CD14-positive monocyte (primary cell): ENCODE measurements around the gene MUS81. TPM values are rescaled to one million over a fixed set of nuclear protein-coding genes. Genes with fewer than 3 reads are reported as not detected.

Source experiments
- DNase-seq, 3 donors: peaks; one replicate each; pipeline ENCODE4 v3.0.0-alpha.2; 2011 to 2022
- H2AFZ ChIP-seq: 2 replicates; pipeline ENCODE4 v1.6.0; 2012; ENCODE audit warnings: mild to moderate bottlenecking, low read depth, low read length, inconsistent platforms; ENCODE audit not compliant: insufficient read depth, poor library complexity, severe bottlenecking
- H3K27ac ChIP-seq, 2 donors: 1 replicate in 1 of 2; 2 replicates in 1 of 2; pipeline ENCODE4 v1.5.1; 2012 to 2013; ENCODE audit warnings: low read length in 2 of 2, control low read depth in 1 of 2, inconsistent platforms in 1 of 2, low read depth in 1 of 2, mild to moderate bottlenecking in 1 of 2
- H3K27me3 ChIP-seq, 2 donors: one replicate each; pipeline versions ENCODE4 v1.6.0 to v1.6.1; 2011 to 2013; ENCODE audit warnings: low read length in 2 of 2; ENCODE audit not compliant: control insufficient read depth in 2 of 2, insufficient read depth in 2 of 2
- H3K36me3 ChIP-seq, 2 donors: replicated peaks in 1 of 2; 1 replicate in 1 of 2; 2 replicates in 1 of 2; pipeline versions ENCODE4 v1.5.1 to v1.6.1; 2012 to 2013; ENCODE audit warnings: low read length in 2 of 2, control low read depth in 1 of 2, inconsistent platforms in 1 of 2, mild to moderate bottlenecking in 1 of 2; ENCODE audit not compliant: insufficient read depth in 2 of 2, control insufficient read depth in 1 of 2
- H3K4me1 ChIP-seq, 2 donors: 1 replicate in 1 of 2; 2 replicates in 1 of 2; pipeline versions ENCODE4 v1.5.1 to v1.6.1; 2012 to 2013; ENCODE audit warnings: low read length in 2 of 2, control low read depth in 1 of 2, inconsistent platforms in 1 of 2, mild to moderate bottlenecking in 1 of 2, moderate library complexity in 1 of 2; ENCODE audit not compliant: insufficient read depth in 2 of 2, control insufficient read depth in 1 of 2
- H3K4me2 ChIP-seq: replicated peaks from 2 replicates; pipeline ENCODE3; 2012; ENCODE audit warnings: low read length, moderate library complexity, mild to moderate bottlenecking; ENCODE audit not compliant: poor library complexity, severe bottlenecking; ENCODE audit errors: extremely low read depth
- H3K4me3 ChIP-seq, 3 experiments: fragments of 200-600 bp in 1 of 3; sonication (generic) in 1 of 3; replicated peaks in 1 of 3; 1 replicate in 2 of 3; 2 replicates in 1 of 3; pipeline ENCODE4 v1.5.1; 2011 to 2013; ENCODE audit warnings: low read length in 3 of 3, mild to moderate bottlenecking in 3 of 3, control low read depth in 2 of 3, low read depth in 2 of 3, inconsistent platforms in 1 of 3, moderate library complexity in 1 of 3
- H3K79me2 ChIP-seq: 2 replicates; pipeline ENCODE4 v1.6.0; 2012; ENCODE audit warnings: mild to moderate bottlenecking, control low read depth, inconsistent platforms, low read length, moderate library complexity; ENCODE audit not compliant: insufficient read depth
- H3K9ac ChIP-seq: 2 replicates; pipeline ENCODE4 v1.6.0; 2017; ENCODE audit warnings: low read length, mild to moderate bottlenecking; ENCODE audit not compliant: insufficient read depth, poor library complexity, severe bottlenecking
- H3K9me3 ChIP-seq, 2 donors: replicated peaks in 1 of 2; 1 replicate in 1 of 2; 2 replicates in 1 of 2; pipeline versions ENCODE4 v1.5.1 to v1.6.1; 2012 to 2013; ENCODE audit warnings: low read length in 2 of 2, control low read depth in 1 of 2; ENCODE audit not compliant: control insufficient read depth in 1 of 2, insufficient read depth in 1 of 2
- H4K20me1 ChIP-seq: 2 replicates; pipeline ENCODE4 v1.6.0; 2012; ENCODE audit warnings: mild to moderate bottlenecking, low read length, control low read depth, moderate library complexity; ENCODE audit not compliant: insufficient read depth
- H3K27ac Mint-ChIP-seq, 7 donors: one replicate each; pipeline ENCODE4 v1.8.0; 2020; ENCODE audit warnings: mild to moderate bottlenecking in 7 of 7, mixed read lengths in 7 of 7, moderate library complexity in 6 of 7, inconsistent platforms in 2 of 7
- H3K27me3 Mint-ChIP-seq, 3 donors: one replicate each; pipeline ENCODE4 v1.8.0; 2021 to 2022; ENCODE audit warnings: low read depth in 3 of 3, mild to moderate bottlenecking in 3 of 3, mixed read lengths in 3 of 3, moderate library complexity in 3 of 3, inconsistent platforms in 1 of 3
- H3K36me3 Mint-ChIP-seq, 2 donors: one replicate each; pipeline ENCODE4 v1.8.0; 2020; ENCODE audit warnings: mixed read lengths in 2 of 2, inconsistent platforms in 1 of 2, mild to moderate bottlenecking in 1 of 2
- H3K4me1 Mint-ChIP-seq: one replicate; pipeline ENCODE4 v1.8.0; 2020; ENCODE audit warnings: mild to moderate bottlenecking, mixed read lengths
- H3K4me3 Mint-ChIP-seq, 2 donors: one replicate each; pipeline ENCODE4 v1.8.0; 2020; ENCODE audit warnings: mild to moderate bottlenecking in 2 of 2, mixed read lengths in 2 of 2, moderate library complexity in 1 of 2
- H3K9me3 Mint-ChIP-seq, 7 donors: one replicate each; pipeline ENCODE4 v1.8.0; 2020 to 2022; ENCODE audit warnings: mixed read lengths in 7 of 7, mild to moderate bottlenecking in 6 of 7, moderate library complexity in 6 of 7, inconsistent platforms in 2 of 7
- CTCF ChIP-seq: fragments of 200-600 bp; IDR thresholded peaks from one replicate; pipeline ENCODE4 v1.8.0; 2022; ENCODE audit warnings: antibody characterized with exemption, mild to moderate bottlenecking
- WGBS: methylation state at CpG from one replicate; pipeline ENCODE4 v1.1.5; 2013; ENCODE audit warnings: missing lambda C conversion rate; ENCODE audit not compliant: insufficient coverage; 5-methylcytosine and 5-hydroxymethylcytosine counted together
- intact Hi-C, 2 donors: fragments of 100-400 bp; cut with micrococcal nuclease; formaldehyde crosslinking; loops; one replicate each; pipeline versions ENCODE4 v1.15.0 to v1.15.1; 2023
- polyA plus RNA-seq, 3 donors: library from polyadenylated mRNA; depleted of rRNA in 1 of 3; unstranded in 2 of 3; stranded (reverse) in 1 of 3; fragments of 300-500 nt in 2 of 3; fragments of >200 nt in 1 of 3; fragmentation: Illumina TruSeq in 2 of 3; gene quantifications; 1 replicate in 2 of 3; 2 replicates in 1 of 3; pipeline ENCODE4 v1.2.3, GENCODE V29; 2012 to 2021

The MUS81 gene
- polyA plus RNA-seq, 3 donors: 15.0 to 87.5 (median 16.4) TPM

- Mint-ChIP-seq H3K4me1 (peaks cover 39% of the 10 kb centered on the region), H3K9me3 (no peaks in the 10 kb centered on the region), H3K36me3 (peaks cover 16 to 19% of the 10 kb centered on the region in 2 donors), H3K27ac (no peak overlapping the region), H3K27me3 (peaks cover 0 to under 1% (median 0%) of the 10 kb centered on the region in 3 donors), H3K4me3 (no peak overlapping the region)
- DNase-seq: no peak
- Histone ChIP-seq H3K27me3 (no peaks in the 10 kb centered on the region), H2AFZ (no peak overlapping the region), H3K4me3 (no peak overlapping the region), H3K4me1 (peaks cover 48 to 56% of the 10 kb centered on the region in 2 donors), H3K27ac (no peak overlapping the region), H3K36me3 (peaks cover 0 to 5% of the 10 kb centered on the region in 2 donors), H3K79me2 (peaks cover 25% of the 10 kb centered on the region), H3K9ac (no peak overlapping the region), H4K20me1 (peaks cover 12% of the 10 kb centered on the region), H3K4me2 (no peak overlapping the region), H3K9me3 (no peaks in the 10 kb centered on the region)
- intact Hi-C loops: no loop called here
- no peak for TF ChIP-seq CTCF
- whole genome bisulfite sequencing: 92% methylated on average over 1 of the region's 4 CpGs
Observed at GRCh38 chr11:65897020-65897471, 36.8 kb downstream of the MUS81 start.

GRCh38 chr11:65898656-65899355, 38.6 kb downstream of the MUS81 start:
- 16% methylated on average over 24 of the region's 28 CpGs for WGBS
- no peak for TF ChIP-seq CTCF
- peaks cover 5% of the 10 kb centered on the region for H4K20me1 ChIP-seq
- DNase-seq: no peak
- peaks cover 0 to 3% (median 3%) of the 10 kb centered on the region in 3 donors for H3K27me3 Mint-ChIP-seq
- H3K9me3 ChIP-seq: no peaks in the 10 kb centered on the region
- peaks cover 11% of the 10 kb centered on the region for H3K79me2 ChIP-seq
- H3K4me1 ChIP-seq: peaks cover 31 to 39% of the 10 kb centered on the region in 2 donors
- H3K4me2 ChIP-seq: peak overlapping the region; percentile 96
- peaks cover 0 to 5% of the 10 kb centered on the region in 2 donors for H3K36me3 ChIP-seq
- H3K36me3 Mint-ChIP-seq: peaks cover 11 to 14% of the 10 kb centered on the region in 2 donors
- H3K9ac ChIP-seq: peak overlapping the region; percentile 86
- no peak overlapping the region for H2AFZ ChIP-seq
- peak overlapping the region; percentile 60 to 92 (median 85) for H3K4me3 ChIP-seq
- H3K9me3 Mint-ChIP-seq: no peaks in the 10 kb centered on the region
- H3K4me3 Mint-ChIP-seq: peak overlapping the region; percentile 84 to 86
- H3K27ac Mint-ChIP-seq: peak overlapping the region; percentile 74 to 95 (median 81)
- intact Hi-C loops: no loop called here
- H3K4me1 Mint-ChIP-seq: peaks cover 23% of the 10 kb centered on the region
- peak overlapping the region in 1 of 2 donors; percentile 84 for H3K27ac ChIP-seq
- H3K27me3 ChIP-seq: no peaks in the 10 kb centered on the region
